GM23338 (cell line): ENCODE results near the gene RYR3.

Source experiments
- EZH2 ChIP-seq: fragments of 200-600 bp; sonication (generic); IDR thresholded peaks from one replicate; pipeline ENCODE4 v1.8.0; 2017; ENCODE audit warnings: antibody characterized with exemption, mild to moderate bottlenecking, low read depth; ENCODE audit not compliant: unreplicated experiment
- EZH2phosphoT487 ChIP-seq: fragments of 200-600 bp; sonication (generic); IDR thresholded peaks from one replicate; pipeline ENCODE4 v1.8.1; 2018; ENCODE audit warnings: antibody characterized with exemption; ENCODE audit not compliant: unreplicated experiment
- JUNB ChIP-seq: IDR thresholded peaks from one replicate; pipeline ENCODE4 v1.6.1; 2016; ENCODE audit warnings: antibody characterized with exemption; ENCODE audit not compliant: unreplicated experiment
- NANOG ChIP-seq: IDR thresholded peaks from 2 replicates; pipeline ENCODE4 v1.6.1; 2016; ENCODE audit warnings: antibody characterized with exemption, borderline replicate concordance
- POLR2AphosphoS5 ChIP-seq: IDR thresholded peaks from 2 replicates; pipeline ENCODE4 v1.6.1; 2016; ENCODE audit warnings: antibody characterized with exemption, low read depth
- TF ChIP-seq, protein P1 (sequence below), 2 experiments: fragments of 200-600 bp in 1 of 2; sonication (generic) in 1 of 2; conservative IDR thresholded peaks; 2 replicates each; pipeline versions ENCODE4 v1.5.1 to v1.6.1; 2016 to 2017; ENCODE audit warnings: antibody characterized with exemption in 2 of 2, low read depth in 2 of 2, mild to moderate bottlenecking in 2 of 2, moderate library complexity in 1 of 2
- TF ChIP-seq, protein P2 (sequence below): IDR thresholded peaks from 2 replicates; pipeline ENCODE4 v1.6.1; 2016; ENCODE audit warnings: antibody characterized with exemption

DNA sequence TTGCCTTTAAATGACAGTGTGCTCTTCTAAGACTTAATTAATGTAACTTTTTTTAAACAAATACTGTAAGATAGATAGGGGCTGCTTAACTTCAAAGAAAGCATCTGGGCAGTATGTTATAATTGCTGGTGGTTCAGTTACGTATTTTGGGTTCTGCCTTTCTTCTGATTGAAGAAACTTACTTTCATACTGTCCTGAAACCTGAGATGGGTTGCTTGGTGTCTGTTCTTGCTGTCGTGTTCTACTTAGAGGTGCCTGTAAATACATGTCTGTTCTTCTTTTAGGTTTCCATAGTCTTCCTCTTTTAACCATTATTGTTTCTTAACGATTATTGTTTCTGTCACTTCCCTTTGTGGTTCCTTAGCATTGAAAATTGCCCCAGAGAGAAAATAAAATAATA is 359.8 kb downstream of the RYR3 start:
- TF ChIP-seq POLR2AphosphoS5 (no peak), JUNB (no peak), NANOG (no peak), EZH2 (no peak), EZH2phosphoT487 (no peak)
- TF ChIP-seq, protein P1, sequence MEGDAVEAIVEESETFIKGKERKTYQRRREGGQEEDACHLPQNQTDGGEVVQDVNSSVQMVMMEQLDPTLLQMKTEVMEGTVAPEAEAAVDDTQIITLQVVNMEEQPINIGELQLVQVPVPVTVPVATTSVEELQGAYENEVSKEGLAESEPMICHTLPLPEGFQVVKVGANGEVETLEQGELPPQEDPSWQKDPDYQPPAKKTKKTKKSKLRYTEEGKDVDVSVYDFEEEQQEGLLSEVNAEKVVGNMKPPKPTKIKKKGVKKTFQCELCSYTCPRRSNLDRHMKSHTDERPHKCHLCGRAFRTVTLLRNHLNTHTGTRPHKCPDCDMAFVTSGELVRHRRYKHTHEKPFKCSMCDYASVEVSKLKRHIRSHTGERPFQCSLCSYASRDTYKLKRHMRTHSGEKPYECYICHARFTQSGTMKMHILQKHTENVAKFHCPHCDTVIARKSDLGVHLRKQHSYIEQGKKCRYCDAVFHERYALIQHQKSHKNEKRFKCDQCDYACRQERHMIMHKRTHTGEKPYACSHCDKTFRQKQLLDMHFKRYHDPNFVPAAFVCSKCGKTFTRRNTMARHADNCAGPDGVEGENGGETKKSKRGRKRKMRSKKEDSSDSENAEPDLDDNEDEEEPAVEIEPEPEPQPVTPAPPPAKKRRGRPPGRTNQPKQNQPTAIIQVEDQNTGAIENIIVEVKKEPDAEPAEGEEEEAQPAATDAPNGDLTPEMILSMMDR (conservative IDR thresholded peaks at IDR 0.05; ENCODE audit: low read depth in 2 of 2), result no peak
- TF ChIP-seq, protein P2, sequence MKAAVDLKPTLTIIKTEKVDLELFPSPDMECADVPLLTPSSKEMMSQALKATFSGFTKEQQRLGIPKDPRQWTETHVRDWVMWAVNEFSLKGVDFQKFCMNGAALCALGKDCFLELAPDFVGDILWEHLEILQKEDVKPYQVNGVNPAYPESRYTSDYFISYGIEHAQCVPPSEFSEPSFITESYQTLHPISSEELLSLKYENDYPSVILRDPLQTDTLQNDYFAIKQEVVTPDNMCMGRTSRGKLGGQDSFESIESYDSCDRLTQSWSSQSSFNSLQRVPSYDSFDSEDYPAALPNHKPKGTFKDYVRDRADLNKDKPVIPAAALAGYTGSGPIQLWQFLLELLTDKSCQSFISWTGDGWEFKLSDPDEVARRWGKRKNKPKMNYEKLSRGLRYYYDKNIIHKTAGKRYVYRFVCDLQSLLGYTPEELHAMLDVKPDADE, result no peak
